ENCODE measurements around the gene DCHS1. TPM values are rescaled to one million over a fixed set of nuclear protein-coding genes. Genes with fewer than 3 reads are reported as not detected.

The DCHS1 gene
- total RNA-seq, 1 donor from 2014 or later = 15.5 TPM

GRCh38 chr11:6571434-6572008, 84.1 kb downstream of the DCHS1 start:
- Histone ChIP-seq H3K27me3 (ENCODE audit: control insufficient read depth, insufficient read depth, low read length) (peaks cover 13% of the 10 kb centered on the region), H3K36me3 (ENCODE audit: control insufficient read depth, insufficient read depth, low read length) (no peaks in the 10 kb centered on the region), H3K4me3 (ENCODE audit: low read depth, low read length) (no peak overlapping the region)
- TF ChIP-seq CTCF (IDR thresholded peaks at IDR 0.05; ENCODE audit: insufficient read depth, low read length, poor library complexity, severe bottlenecking) = no peak
- no peak for DNase-seq (ENCODE audit: low read depth)

Other genes with a start within 250 kb of the DCHS1 start
- gene APBB1, start 236.7 kb downstream of the DCHS1 start, total RNA-seq = 26.9 and 29.6 TPM in 2 replicates
- 0.13 and 0.34 TPM in 2 replicates for gene HPX, start 214.8 kb downstream of the DCHS1 start, total RNA-seq
- 13.7 and 13.8 TPM in 2 replicates for gene TRIM3, start 181.9 kb downstream of the DCHS1 start, total RNA-seq
- 65.2 and 74.6 TPM in 2 replicates for gene ARFIP2, start 174.5 kb downstream of the DCHS1 start, total RNA-seq
- 48.6 and 56.1 TPM in 2 replicates for gene TIMM10B, start 174.3 kb downstream of the DCHS1 start, total RNA-seq
- 2.9 and 3.6 TPM in 2 replicates for gene DNHD1, start 158.5 kb downstream of the DCHS1 start, total RNA-seq
- gene RRP8, start 52.2 kb downstream of the DCHS1 start, total RNA-seq = 13.7 and 26.4 TPM in 2 replicates
- gene ILK, start 52.0 kb downstream of the DCHS1 start, total RNA-seq = 154 and 156 TPM in 2 replicates
- gene TAF10, start 43.6 kb downstream of the DCHS1 start, total RNA-seq = 57.2 and 66.1 TPM in 2 replicates
- 72.4 and 77.7 TPM in 2 replicates for gene TPP1, start 36.4 kb downstream of the DCHS1 start, total RNA-seq
- gene MRPL17, start 27.5 kb upstream of the DCHS1 start, total RNA-seq = 27.0 and 43.6 TPM in 2 replicates
- 0.04 and 0.27 TPM in 2 replicates for gene OR2AG2, start 116.2 kb upstream of the DCHS1 start, total RNA-seq
- not detected in 2 replicates for gene OR2AG1, start 127.2 kb upstream of the DCHS1 start, total RNA-seq
- not detected in 2 replicates for gene OR6A2, start 143.9 kb upstream of the DCHS1 start, total RNA-seq
- not detected in 2 replicates for gene OR10A5, start 189.9 kb upstream of the DCHS1 start, total RNA-seq
- not detected in 2 replicates for gene OR10A2, start 207.2 kb upstream of the DCHS1 start, total RNA-seq
- gene OR10A4, start 220.8 kb upstream of the DCHS1 start, total RNA-seq = not detected in 2 replicates
- 0.38 TPM in 1 of 2 replicates, not detected in the other for gene OR2D2, start 236.7 kb upstream of the DCHS1 start, total RNA-seq

All from kidney epithelial cell (primary cell).